ENCODE data around the gene ATP1B2.

DNA sequence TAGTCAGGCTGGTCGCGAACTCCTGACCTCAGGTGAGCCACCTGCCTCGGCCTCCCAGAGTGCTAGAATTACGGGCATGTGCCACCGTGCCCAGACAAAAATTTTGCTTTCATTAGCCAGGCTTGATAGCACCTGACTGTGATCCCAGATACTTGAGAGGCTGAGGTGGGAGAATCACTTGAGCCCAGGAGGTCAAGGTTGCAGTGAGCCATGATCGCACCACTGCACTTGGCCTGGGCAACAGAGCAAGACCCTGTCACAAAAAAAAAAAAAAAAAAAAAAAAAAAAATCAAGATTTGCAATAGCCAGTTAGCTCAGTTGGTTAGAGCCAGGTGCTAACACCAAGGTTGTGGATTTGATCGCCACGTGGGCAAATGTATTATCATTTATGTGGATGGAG is 29.9 kb upstream of the ATP1B2 start:
- no peak for TF ChIP-seq CTCF (IDR thresholded peaks at IDR 0.05; ENCODE audit: borderline replicate concordance, extremely low read depth, low read length, poor library complexity, severe bottlenecking)
- no peak for TF ChIP-seq EZH2 (IDR thresholded peaks at IDR 0.05; ENCODE audit: borderline replicate concordance, low read depth, low read length, severe bottlenecking)
